HEK293 (cell line): ENCODE results near the gene DNMT3A.

Source experiments
- CTCF ChIP-seq: fragments of 450-650 bp; formaldehyde crosslinking; IDR thresholded peaks from 2 replicates; pipeline ENCODE4 v1.5.1; 2016; ENCODE audit warnings: missing biosample characterization, missing genetic modification characterization
- REST ChIP-seq: fragments of 450-650 bp; formaldehyde crosslinking; IDR thresholded peaks from 2 replicates; pipeline ENCODE4 v1.5.1; 2016; ENCODE audit warnings: missing biosample characterization, missing genetic modification characterization
- ZBTB49 ChIP-seq: fragments of 450-650 bp; formaldehyde crosslinking; IDR thresholded peaks from 2 replicates; pipeline ENCODE4 v1.5.1; 2016; ENCODE audit warnings: missing biosample characterization, missing genetic modification characterization, low read depth
- ZNF704 ChIP-seq: fragments of 450-650 bp; formaldehyde crosslinking; IDR thresholded peaks from 2 replicates; pipeline ENCODE4 v1.5.1; 2016; ENCODE audit warnings: missing biosample characterization, missing genetic modification characterization
- ZNF747 ChIP-seq: fragments of 450-650 bp; formaldehyde crosslinking; IDR thresholded peaks from 2 replicates; pipeline ENCODE4 v1.5.1; 2016; ENCODE audit warnings: missing biosample characterization, missing genetic modification characterization
- ZNF76 ChIP-seq: fragments of 450-650 bp; formaldehyde crosslinking; IDR thresholded peaks from 2 replicates; pipeline ENCODE4; 2016; ENCODE audit warnings: low read depth, missing biosample characterization, missing genetic modification characterization, borderline replicate concordance

GRCh38 chr2:25310709-25310964 is 31.1 kb downstream of the DNMT3A start:
- TF ChIP-seq CTCF (tag by site-specific recombination) (no peak), ZNF76 (tag by site-specific recombination) (no peak), ZNF747 (tag by site-specific recombination) (no peak), REST (tag by site-specific recombination) (no peak), ZNF704 (tag by site-specific recombination) (no peak), ZBTB49 (no peak)
